ENCODE results near the gene CAPS2.

- no peak for TF ChIP-seq EZH2 (IDR thresholded peaks at IDR 0.05; ENCODE audit: borderline replicate concordance, low read depth, low read length)
- TF ChIP-seq MCM5 (IDR thresholded peaks at IDR 0.05; ENCODE audit: low read depth), result no peak
- TF ChIP-seq ZHX1 (conservative IDR thresholded peaks at IDR 0.05; ENCODE audit: low read length), result no peak
- no peak for TF ChIP-seq CTCF (IDR thresholded peaks at IDR 0.05 in 2 of 3, conservative IDR thresholded peaks at IDR 0.05 in 1 of 3; ENCODE audit: insufficient read depth in 2 of 3, low read depth in 1 of 3, low read length in 3 of 3)
- no peak for TF ChIP-seq DNMT1 (IDR thresholded peaks at IDR 0.05)
- TF ChIP-seq SP1 (CRISPR knock-in tag; IDR thresholded peaks at IDR 0.05), result no peak
- TF ChIP-seq TCFL5 (CRISPR knock-in tag; conservative IDR thresholded peaks at IDR 0.05), result no peak
- TF ChIP-seq POLR2AphosphoS2 (IDR thresholded peaks at IDR 0.05; ENCODE audit: low read length), result no peak
- no peak for TF ChIP-seq THRAP3 (IDR thresholded peaks at IDR 0.05; ENCODE audit: borderline replicate concordance)
- no peak for TF ChIP-seq ZFX (CRISPR knock-in tag; IDR thresholded peaks at IDR 0.05)
- TF ChIP-seq CBX3 (IDR thresholded peaks at IDR 0.05; ENCODE audit: borderline replicate concordance in 1 of 2, low read length in 2 of 2), result no peak
- TF ChIP-seq YY1 (IDR thresholded peaks at IDR 0.05; ENCODE audit: borderline replicate concordance in 1 of 3, control insufficient read depth in 1 of 3, extremely low read depth in 1 of 3, insufficient read depth in 3 of 3, insufficient read length in 1 of 3, insufficient replicate concordance in 2 of 3, low read depth in 1 of 3, low read length in 2 of 3), result no peak
- TF ChIP-seq SRF (CRISPR knock-in tag; IDR thresholded peaks at IDR 0.05), result no peak
- TF ChIP-seq POLR2A (conservative IDR thresholded peaks at IDR 0.05), result no peak
Measured at GRCh38 chr12:75239987-75240386, 90.1 kb downstream of the CAPS2 start.
